Measurements from ENCODE around the gene PAX2.

PAX2 gene

DNA sequence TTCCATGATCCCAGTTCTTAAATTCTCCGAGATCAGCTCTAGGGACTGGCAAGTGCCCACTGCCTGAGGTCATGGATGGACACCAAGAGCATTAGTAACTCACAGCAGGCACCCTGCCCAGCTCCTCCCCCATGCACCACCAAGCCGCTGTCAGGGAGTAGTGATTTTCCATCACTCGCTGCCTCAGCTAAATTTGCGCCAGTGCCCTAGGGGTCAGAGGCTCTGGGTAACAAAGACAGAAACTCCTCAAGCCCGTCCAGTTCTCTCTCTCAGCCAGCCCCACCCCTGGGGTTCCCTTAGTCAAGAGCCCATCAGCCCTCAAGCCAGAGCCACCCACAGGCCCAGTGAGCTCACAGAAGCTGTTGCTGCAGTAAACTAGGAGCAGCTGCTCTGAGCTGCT lies 30.0 kb downstream of the PAX2 start:
- H3K27me3 ChIP-seq (replicated peaks; ENCODE audit: control insufficient read depth, insufficient read depth, low read length, poor library complexity, severe bottlenecking), result peaks cover 4% of the 10 kb centered on the region
- H3K27ac ChIP-seq (ENCODE audit: insufficient read depth, low read length, poor library complexity, severe bottlenecking), result no peak overlapping the region
- no peaks in the 10 kb centered on the region for H3K9me3 ChIP-seq (ENCODE audit: control insufficient read depth, low read length)
- no peaks in the 10 kb centered on the region for H3K36me3 ChIP-seq (ENCODE audit: control insufficient read depth, insufficient read depth, low read length)
- no peaks in the 10 kb centered on the region for H3K4me1 ChIP-seq (ENCODE audit: control insufficient read depth, insufficient read depth, low read length, poor library complexity, severe bottlenecking)
- no peak overlapping the region for H3K4me3 ChIP-seq (ENCODE audit: insufficient read depth, low read depth, low read length, poor library complexity, severe bottlenecking)
- no peak for DNase-seq

DNA sequence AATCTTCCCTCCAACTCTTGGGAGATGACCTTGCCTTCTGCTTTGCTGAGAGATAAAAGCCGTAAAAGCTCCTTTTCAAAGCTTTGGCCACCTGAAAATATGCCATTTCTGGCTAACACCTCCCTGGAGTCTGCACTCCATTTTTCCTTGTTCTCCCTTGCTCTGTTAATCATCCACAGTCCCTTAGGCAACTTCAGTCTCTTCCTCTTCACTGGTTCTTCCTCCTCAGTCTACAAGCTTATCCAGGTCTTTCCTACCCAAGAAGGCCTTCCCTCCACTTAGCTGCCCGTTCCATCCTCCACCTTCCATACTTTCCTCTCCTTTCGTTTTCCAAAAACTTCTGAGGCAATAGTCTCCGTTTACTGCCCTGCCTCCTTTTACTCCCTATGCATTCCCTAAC lies 30.5 kb downstream of the PAX2 start:
- Histone ChIP-seq H3K4me3 (ENCODE audit: insufficient read depth, low read depth, low read length, poor library complexity, severe bottlenecking) (no peak overlapping the region), H3K4me1 (ENCODE audit: control insufficient read depth, insufficient read depth, low read length, poor library complexity, severe bottlenecking) (no peaks in the 10 kb centered on the region), H3K27ac (ENCODE audit: insufficient read depth, low read length, poor library complexity, severe bottlenecking) (no peak overlapping the region), H3K9me3 (ENCODE audit: control insufficient read depth, low read length) (no peaks in the 10 kb centered on the region), H3K27me3 (replicated peaks; ENCODE audit: control insufficient read depth, insufficient read depth, low read length, poor library complexity, severe bottlenecking) (peaks cover 4% of the 10 kb centered on the region), H3K36me3 (ENCODE audit: control insufficient read depth, insufficient read depth, low read length) (no peaks in the 10 kb centered on the region)
- no peak for DNase-seq

DNA sequence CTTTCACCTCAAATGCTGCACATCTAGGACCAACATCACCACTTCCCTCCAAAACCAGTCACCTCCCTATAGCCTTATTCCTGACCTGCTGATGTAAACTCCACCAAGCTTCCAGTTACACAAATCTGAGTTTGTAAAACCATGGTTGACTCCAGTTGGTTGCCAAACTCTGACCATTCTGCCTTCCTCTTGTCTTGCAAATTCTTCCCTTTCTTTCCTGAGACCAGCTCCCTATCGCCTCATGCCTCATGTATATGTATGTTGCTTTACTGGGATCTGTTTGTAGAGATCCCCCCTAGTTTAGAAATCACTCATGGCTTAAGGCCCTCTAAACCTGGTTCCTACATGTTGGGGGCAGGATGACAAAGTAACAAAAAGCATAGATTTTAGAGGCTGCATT lies 31.3 kb downstream of the PAX2 start:
- Histone ChIP-seq H3K27me3 (replicated peaks; ENCODE audit: control insufficient read depth, insufficient read depth, low read length, poor library complexity, severe bottlenecking) (peaks cover 4% of the 10 kb centered on the region), H3K4me1 (ENCODE audit: control insufficient read depth, insufficient read depth, low read length, poor library complexity, severe bottlenecking) (no peaks in the 10 kb centered on the region), H3K36me3 (ENCODE audit: control insufficient read depth, insufficient read depth, low read length) (no peaks in the 10 kb centered on the region), H3K9me3 (ENCODE audit: control insufficient read depth, low read length) (no peaks in the 10 kb centered on the region), H3K27ac (ENCODE audit: insufficient read depth, low read length, poor library complexity, severe bottlenecking) (no peak overlapping the region), H3K4me3 (ENCODE audit: insufficient read depth, low read depth, low read length, poor library complexity, severe bottlenecking) (no peak overlapping the region)
- DNase-seq, result no peak

DNA sequence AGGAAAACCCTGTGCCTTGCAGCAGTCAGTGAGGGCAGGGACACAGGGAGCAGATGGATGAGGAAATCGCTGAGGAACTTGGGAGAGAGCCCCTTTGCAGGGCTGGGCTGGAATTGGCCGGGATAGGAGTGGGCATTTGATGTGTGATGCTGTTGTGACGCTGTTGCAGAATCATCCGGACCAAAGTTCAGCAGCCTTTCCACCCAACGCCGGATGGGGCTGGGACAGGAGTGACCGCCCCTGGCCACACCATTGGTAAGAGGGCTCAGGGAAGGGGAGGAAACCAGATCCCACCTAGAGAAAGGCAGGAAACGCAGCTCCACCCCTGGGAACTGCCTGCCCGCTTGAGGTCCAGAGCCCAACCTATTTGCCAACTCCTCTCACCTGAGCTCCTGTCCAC lies 33.9 kb downstream of the PAX2 start:
- no peaks in the 10 kb centered on the region for H3K9me3 ChIP-seq (ENCODE audit: control insufficient read depth, low read length)
- no peak overlapping the region for H3K4me3 ChIP-seq (ENCODE audit: insufficient read depth, low read depth, low read length, poor library complexity, severe bottlenecking)
- H3K27ac ChIP-seq (ENCODE audit: insufficient read depth, low read length, poor library complexity, severe bottlenecking), result no peak overlapping the region
- peaks cover 4% of the 10 kb centered on the region for H3K27me3 ChIP-seq (replicated peaks; ENCODE audit: control insufficient read depth, insufficient read depth, low read length, poor library complexity, severe bottlenecking)
- H3K4me1 ChIP-seq (ENCODE audit: control insufficient read depth, insufficient read depth, low read length, poor library complexity, severe bottlenecking), result no peaks in the 10 kb centered on the region
- H3K36me3 ChIP-seq (ENCODE audit: control insufficient read depth, insufficient read depth, low read length), result no peaks in the 10 kb centered on the region
- no peak for DNase-seq

DNA sequence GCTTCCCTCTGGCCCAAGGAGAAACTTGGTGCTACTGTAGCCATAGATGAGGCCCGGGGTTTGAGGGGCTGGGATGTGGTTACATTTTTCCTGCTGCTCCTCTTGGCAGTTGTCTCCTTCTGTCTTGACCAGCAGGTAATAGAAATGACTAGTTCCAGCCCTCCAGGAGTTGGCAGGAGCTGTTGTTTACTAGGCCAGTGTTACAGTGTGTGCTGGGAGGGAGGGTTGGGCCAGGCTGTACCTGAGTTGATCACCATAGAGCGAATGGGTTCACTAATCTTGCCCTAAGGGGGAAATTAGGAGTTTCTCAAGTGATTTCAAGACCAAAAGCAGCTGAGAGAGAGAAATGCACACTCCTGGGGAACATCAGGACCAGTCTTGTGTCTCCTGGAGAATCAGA lies 34.9 kb downstream of the PAX2 start:
- H3K27me3 ChIP-seq (replicated peaks; ENCODE audit: control insufficient read depth, insufficient read depth, low read length, poor library complexity, severe bottlenecking), result peaks cover 4% of the 10 kb centered on the region
- DNase-seq, result no peak
- H3K36me3 ChIP-seq (ENCODE audit: control insufficient read depth, insufficient read depth, low read length), result no peaks in the 10 kb centered on the region
- H3K27ac ChIP-seq (ENCODE audit: insufficient read depth, low read length, poor library complexity, severe bottlenecking), result no peak overlapping the region
- no peaks in the 10 kb centered on the region for H3K9me3 ChIP-seq (ENCODE audit: control insufficient read depth, low read length)
- no peak overlapping the region for H3K4me3 ChIP-seq (ENCODE audit: insufficient read depth, low read depth, low read length, poor library complexity, severe bottlenecking)
- no peaks in the 10 kb centered on the region for H3K4me1 ChIP-seq (ENCODE audit: control insufficient read depth, insufficient read depth, low read length, poor library complexity, severe bottlenecking)

DNA sequence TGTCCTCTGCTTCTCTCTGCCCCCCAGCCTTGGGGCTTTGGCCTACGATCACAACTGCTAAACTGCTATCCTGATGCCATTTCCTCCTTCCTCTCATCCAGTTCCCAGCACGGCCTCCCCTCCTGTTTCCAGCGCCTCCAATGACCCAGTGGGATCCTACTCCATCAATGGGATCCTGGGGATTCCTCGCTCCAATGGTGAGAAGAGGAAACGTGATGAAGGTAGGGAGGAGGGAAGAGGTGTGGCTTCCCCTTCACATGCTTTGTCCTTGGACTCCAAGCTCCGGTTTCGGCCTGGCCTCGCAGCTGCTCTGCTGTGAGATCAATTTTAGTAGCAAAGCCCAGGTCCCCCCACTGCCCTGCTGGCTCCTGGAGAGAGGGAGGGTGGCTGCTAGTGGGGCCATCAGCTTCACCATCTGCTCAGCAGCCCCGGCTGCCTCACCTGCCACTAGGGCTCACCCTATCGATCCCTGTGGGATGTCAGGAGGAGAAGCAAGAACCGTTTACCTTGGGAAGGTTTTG lies 35.8 kb downstream of the PAX2 start:
- Histone ChIP-seq H3K27me3 (replicated peaks; ENCODE audit: control insufficient read depth, insufficient read depth, low read length, poor library complexity, severe bottlenecking) (peaks cover 4% of the 10 kb centered on the region), H3K27ac (ENCODE audit: insufficient read depth, low read length, poor library complexity, severe bottlenecking) (no peak overlapping the region), H3K4me3 (ENCODE audit: insufficient read depth, low read depth, low read length, poor library complexity, severe bottlenecking) (no peak overlapping the region), H3K9me3 (ENCODE audit: control insufficient read depth, low read length) (no peaks in the 10 kb centered on the region), H3K36me3 (ENCODE audit: control insufficient read depth, insufficient read depth, low read length) (no peaks in the 10 kb centered on the region), H3K4me1 (ENCODE audit: control insufficient read depth, insufficient read depth, low read length, poor library complexity, severe bottlenecking) (no peaks in the 10 kb centered on the region)
- no peak for DNase-seq

DNA sequence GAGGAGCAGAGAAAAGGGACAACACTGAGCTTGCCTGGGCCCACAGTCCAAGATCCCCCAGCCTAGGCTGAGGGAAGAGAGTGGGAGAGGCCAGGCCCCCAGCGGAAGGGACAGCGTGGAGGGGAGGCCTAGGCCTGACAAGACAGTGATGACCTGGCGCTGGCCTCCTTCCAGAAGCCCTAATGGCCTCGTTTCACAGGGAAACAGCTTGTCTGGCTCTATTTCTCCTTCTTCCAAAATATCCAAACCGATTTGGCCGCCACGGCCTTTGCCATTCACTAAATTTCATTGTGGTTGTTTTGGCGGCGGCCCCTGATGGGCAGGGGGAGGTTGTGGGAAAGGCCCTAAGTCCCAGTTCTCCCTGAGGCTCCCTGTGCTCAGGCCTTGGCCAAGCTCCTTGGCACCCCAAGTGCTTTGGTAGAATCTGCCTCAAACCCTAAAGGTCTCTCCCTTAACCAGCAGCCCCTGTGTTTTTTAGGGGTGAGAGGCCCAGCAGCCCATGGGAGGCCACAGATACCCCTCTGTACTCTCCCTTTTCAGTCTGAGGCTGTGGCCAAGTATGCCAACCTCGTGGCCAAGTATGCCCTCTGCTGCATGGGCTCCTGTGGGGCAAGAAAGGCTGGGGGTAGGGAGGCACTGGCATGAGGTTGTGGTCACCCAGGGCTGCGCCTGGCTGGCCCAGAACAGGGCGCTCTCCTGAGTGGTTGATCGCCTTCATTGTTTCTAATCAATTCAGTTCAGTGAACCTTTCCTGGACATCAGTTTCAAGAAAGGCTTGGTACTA lies 37.3 kb downstream of the PAX2 start:
- no peaks in the 10 kb centered on the region for H3K4me1 ChIP-seq (ENCODE audit: control insufficient read depth, insufficient read depth, low read length, poor library complexity, severe bottlenecking)
- peaks cover 4% of the 10 kb centered on the region for H3K27me3 ChIP-seq (replicated peaks; ENCODE audit: control insufficient read depth, insufficient read depth, low read length, poor library complexity, severe bottlenecking)
- H3K9me3 ChIP-seq (ENCODE audit: control insufficient read depth, low read length), result no peaks in the 10 kb centered on the region
- H3K27ac ChIP-seq (ENCODE audit: insufficient read depth, low read length, poor library complexity, severe bottlenecking), result no peak overlapping the region
- DNase-seq, result no peak
- H3K36me3 ChIP-seq (ENCODE audit: control insufficient read depth, insufficient read depth, low read length), result no peaks in the 10 kb centered on the region
- no peak overlapping the region for H3K4me3 ChIP-seq (ENCODE audit: insufficient read depth, low read depth, low read length, poor library complexity, severe bottlenecking)

DNA sequence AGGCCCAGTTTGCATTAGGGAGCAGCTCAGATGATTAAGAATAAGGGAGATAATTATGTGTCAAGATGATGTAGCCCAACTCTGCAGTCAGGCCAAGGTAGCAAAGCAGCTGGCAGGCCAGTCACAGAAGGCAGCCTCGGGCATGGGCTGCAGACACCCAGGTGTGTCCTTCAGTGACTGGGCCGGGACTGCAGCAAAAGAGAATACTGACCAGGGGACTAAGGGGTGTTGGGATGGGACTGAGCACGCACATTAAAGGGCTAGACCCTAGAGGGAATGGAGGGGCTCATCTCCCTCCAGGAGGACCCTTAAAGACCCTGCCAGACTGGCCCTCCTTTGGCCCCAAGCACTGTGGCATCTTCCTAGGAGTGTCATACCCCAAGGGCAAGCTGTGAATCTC lies 38.7 kb downstream of the PAX2 start:
- Histone ChIP-seq H3K4me3 (ENCODE audit: insufficient read depth, low read depth, low read length, poor library complexity, severe bottlenecking) (no peak overlapping the region), H3K36me3 (ENCODE audit: control insufficient read depth, insufficient read depth, low read length) (no peaks in the 10 kb centered on the region), H3K4me1 (ENCODE audit: control insufficient read depth, insufficient read depth, low read length, poor library complexity, severe bottlenecking) (no peaks in the 10 kb centered on the region), H3K27ac (ENCODE audit: insufficient read depth, low read length, poor library complexity, severe bottlenecking) (no peak overlapping the region), H3K9me3 (ENCODE audit: control insufficient read depth, low read length) (no peaks in the 10 kb centered on the region), H3K27me3 (replicated peaks; ENCODE audit: control insufficient read depth, insufficient read depth, low read length, poor library complexity, severe bottlenecking) (peaks cover 8% of the 10 kb centered on the region)
- no peak for DNase-seq

DNA sequence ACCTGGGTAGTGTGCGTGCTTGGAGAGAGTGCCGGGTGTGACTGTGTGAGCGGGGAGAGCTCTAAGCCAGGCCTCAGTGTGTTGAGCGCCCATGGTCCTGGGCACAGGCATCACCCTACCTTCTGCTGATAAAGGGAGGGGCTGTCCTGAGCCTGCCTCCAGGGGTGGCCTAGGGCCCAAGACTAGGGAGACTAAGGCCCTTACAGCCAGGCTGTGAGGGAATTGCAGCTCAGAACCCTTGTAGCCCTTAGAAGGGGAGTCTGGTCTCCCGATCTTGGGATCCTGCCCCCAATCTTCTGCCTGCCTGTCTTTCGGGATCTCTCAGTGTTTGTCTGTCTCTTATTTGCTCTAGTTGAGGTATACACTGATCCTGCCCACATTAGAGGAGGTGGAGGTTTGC lies 41.2 kb downstream of the PAX2 start:
- no peak for DNase-seq
- no peak overlapping the region for H3K27ac ChIP-seq (ENCODE audit: insufficient read depth, low read length, poor library complexity, severe bottlenecking)
- H3K27me3 ChIP-seq (replicated peaks; ENCODE audit: control insufficient read depth, insufficient read depth, low read length, poor library complexity, severe bottlenecking), result peaks cover 8% of the 10 kb centered on the region
- no peaks in the 10 kb centered on the region for H3K36me3 ChIP-seq (ENCODE audit: control insufficient read depth, insufficient read depth, low read length)
- H3K4me1 ChIP-seq (ENCODE audit: control insufficient read depth, insufficient read depth, low read length, poor library complexity, severe bottlenecking), result no peaks in the 10 kb centered on the region
- no peaks in the 10 kb centered on the region for H3K9me3 ChIP-seq (ENCODE audit: control insufficient read depth, low read length)
- H3K4me3 ChIP-seq (ENCODE audit: insufficient read depth, low read depth, low read length, poor library complexity, severe bottlenecking), result no peak overlapping the region

DNA sequence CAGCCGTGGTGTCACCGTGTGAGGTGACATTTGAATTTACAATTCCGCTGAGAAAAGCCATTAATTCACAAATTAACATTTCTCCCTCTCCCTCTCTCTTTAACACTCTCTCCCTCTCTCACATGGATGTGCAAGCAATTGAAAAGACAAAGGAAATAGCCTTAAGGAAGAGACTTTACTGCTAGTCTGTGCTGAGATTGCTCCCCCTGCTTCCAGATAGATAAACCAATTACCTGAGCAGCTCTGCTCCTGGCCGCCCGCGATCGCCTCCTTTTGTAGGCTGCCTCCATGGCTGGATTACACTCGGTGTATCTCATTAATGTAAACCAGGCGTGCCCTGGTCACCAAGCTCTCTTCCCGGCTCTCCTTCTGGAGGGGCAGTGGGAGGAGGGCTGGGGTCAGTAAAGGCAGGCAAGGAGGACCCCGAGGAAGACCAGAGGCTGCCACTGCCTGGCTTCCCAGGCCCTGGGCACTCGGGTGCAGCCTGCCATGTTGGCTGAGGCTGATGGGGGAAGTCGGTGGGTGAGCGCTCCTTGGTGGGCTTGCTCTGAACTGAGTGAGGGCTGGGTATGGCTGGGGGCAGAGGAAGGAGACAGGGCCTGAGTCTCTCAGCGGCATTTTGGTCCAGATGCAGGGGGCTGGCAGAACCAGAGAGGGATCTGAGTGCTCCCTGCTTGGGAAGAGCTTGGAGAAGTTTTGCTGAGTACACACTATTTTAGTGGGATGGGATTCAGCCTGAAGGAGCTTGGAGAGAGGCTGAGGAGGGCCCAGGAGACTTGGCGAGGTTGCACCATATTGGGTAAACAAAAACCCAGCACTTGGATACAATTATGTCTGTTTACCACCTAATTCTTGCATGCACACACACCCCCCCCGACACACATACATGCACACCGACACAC lies 42.9 kb downstream of the PAX2 start:
- Histone ChIP-seq H3K36me3 (ENCODE audit: control insufficient read depth, insufficient read depth, low read length) (no peaks in the 10 kb centered on the region), H3K27me3 (replicated peaks; ENCODE audit: control insufficient read depth, insufficient read depth, low read length, poor library complexity, severe bottlenecking) (peaks cover 8% of the 10 kb centered on the region), H3K9me3 (ENCODE audit: control insufficient read depth, low read length) (no peaks in the 10 kb centered on the region), H3K4me1 (ENCODE audit: control insufficient read depth, insufficient read depth, low read length, poor library complexity, severe bottlenecking) (no peaks in the 10 kb centered on the region), H3K27ac (ENCODE audit: insufficient read depth, low read length, poor library complexity, severe bottlenecking) (no peak overlapping the region), H3K4me3 (ENCODE audit: insufficient read depth, low read depth, low read length, poor library complexity, severe bottlenecking) (no peak overlapping the region)
- DNase-seq, result no peak
